Measurements from ENCODE around the gene ERF. TPM values are rescaled to one million over a fixed set of nuclear protein-coding genes. Genes with fewer than 3 reads are reported as not detected.

Gene ERF
- total and polyA plus RNA-seq, 2 of the 4 experiments (the other 2 are of a cell fraction), result 5.2 to 32.4 TPM

GRCh38 chr19:42294471-42295137 lies 39.7 kb upstream of the ERF start:
- Histone ChIP-seq H3K36me3 (ENCODE audit: control insufficient read depth, insufficient read depth, low read length) (peaks cover 59% of the 10 kb centered on the region), H3K9me3 (ENCODE audit: control insufficient read depth, insufficient read depth, low read length) (no peaks in the 10 kb centered on the region), H4K8ac (ENCODE audit: low read depth in 2 of 2, low read length in 2 of 2) (no peak overlapping the region), H2AFZ (replicated peaks; ENCODE audit: low read length, poor library complexity) (no peak overlapping the region), H2BK15ac (ENCODE audit: low read depth, low read length) (no peak overlapping the region), H3K56ac (ENCODE audit: extremely low read depth, insufficient read depth, low read length) (no peak overlapping the region), H3K9ac (ENCODE audit: low read depth, low read length) (no peak overlapping the region), H3K4me3 (ENCODE audit: insufficient read depth, low read depth, low read length) (no peak overlapping the region), H4K91ac (ENCODE audit: insufficient read depth, low read depth, low read length) (no peak overlapping the region), H3K27ac (ENCODE audit: insufficient read depth, low read length) (no peak overlapping the region), H4K20me1 (ENCODE audit: insufficient read depth, low read length) (peaks cover 10% of the 10 kb centered on the region), H3K79me1 (ENCODE audit: low read depth in 1 of 2, low read length in 2 of 2) (peaks cover 3 to 4% of the 10 kb centered on the region in 2 experiments; a peak in 2 of 4 replicates), H3K9me1 (ENCODE audit: insufficient read depth, low read length) (0 out of 2 replicates have a peak, but pooled peaks cover 3% of the 10 kb centered on the region), H3K4me1 (ENCODE audit: control insufficient read depth, insufficient read depth, low read length) (no peaks in the 10 kb centered on the region), H4K5ac (ENCODE audit: low read depth, low read length) (no peak overlapping the region), H3K23ac (ENCODE audit: low read depth, low read length) (no peak overlapping the region), H3K18ac (ENCODE audit: low read depth, low read length) (no peak overlapping the region), H2BK120ac (ENCODE audit: low read depth, low read length) (no peak overlapping the region), H3K27me3 (ENCODE audit: control insufficient read depth, insufficient read depth, low read length) (no peaks in the 10 kb centered on the region), H3K4me2 (ENCODE audit: low read depth, low read length) (no peak overlapping the region), H3K4ac (ENCODE audit: low read depth, low read length) (no peak overlapping the region), H3K14ac (replicated peaks; ENCODE audit: low read depth, low read length) (no peak overlapping the region), H2BK5ac (ENCODE audit: low read depth, low read length, poor library complexity, severe bottlenecking) (no peak overlapping the region), H2AK9ac (replicated peaks; ENCODE audit: low read depth, low read length, poor library complexity) (no peak overlapping the region), H2AK5ac (ENCODE audit: low read depth, low read length) (no peak overlapping the region), H2BK20ac (ENCODE audit: low read depth, low read length) (no peak overlapping the region)
- dilution Hi-C loops (cut with HindIII; ENCODE audit: low sequenced_read_pairs, unreplicated experiment) (no loop called here), intact Hi-C loops (cut with micrococcal nuclease) (loop anchor here (5.0 kb wide), 1 partner anchor 162 kb away; the partner anchor contains the start of gene POU2F2), in situ Hi-C loops (cut with MboI; ENCODE audit: low sequenced_read_pairs) (no loop called here)
- DNase-seq, result no peak
- no TSS peak for BruUV-seq (replicated peaks)
- CTCF ChIA-PET, result no interaction called here
- POLR2A ChIA-PET (ENCODE audit: unreplicated experiment), result no interaction called here
- TF ChIP-seq CHD1 (IDR thresholded peaks at IDR 0.05; ENCODE audit: low read depth, low read length) (no peak), NFE2L2 (IDR thresholded peaks at IDR 0.05; ENCODE audit: low read depth, low read length) (no peak), CTCF (conservative IDR thresholded peaks at IDR 0.05; ENCODE audit: low read depth, low read length) (no peak)
- TF ChIP-seq, protein P1, sequence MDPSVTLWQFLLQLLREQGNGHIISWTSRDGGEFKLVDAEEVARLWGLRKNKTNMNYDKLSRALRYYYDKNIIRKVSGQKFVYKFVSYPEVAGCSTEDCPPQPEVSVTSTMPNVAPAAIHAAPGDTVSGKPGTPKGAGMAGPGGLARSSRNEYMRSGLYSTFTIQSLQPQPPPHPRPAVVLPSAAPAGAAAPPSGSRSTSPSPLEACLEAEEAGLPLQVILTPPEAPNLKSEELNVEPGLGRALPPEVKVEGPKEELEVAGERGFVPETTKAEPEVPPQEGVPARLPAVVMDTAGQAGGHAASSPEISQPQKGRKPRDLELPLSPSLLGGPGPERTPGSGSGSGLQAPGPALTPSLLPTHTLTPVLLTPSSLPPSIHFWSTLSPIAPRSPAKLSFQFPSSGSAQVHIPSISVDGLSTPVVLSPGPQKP (IDR thresholded peaks at IDR 0.05; ENCODE audit: borderline replicate concordance, low read depth, low read length), result no peak
- no peak for ATAC-seq (ENCODE audit: low read depth)
- 95% methylated on average over 8 of the region's 24 CpGs; no CpG with 5 or more reads in 1 of the 2 experiments for WGBS, 2 experiments (ENCODE audit: extremely low coverage in 2 of 2, insufficient read length in 1 of 2)
